Measurements from ENCODE around the gene IGLL5. TPM values are rescaled to one million over a fixed set of nuclear protein-coding genes. Genes with fewer than 3 reads are reported as not detected.
A peak's percentile ranks its signal among the peaks of the same experiment; 100 is the strongest.

IGLL5 gene
- total and polyA plus RNA-seq, 9 of the 15 experiments (the other 6 are each of a cell fraction or from before 2014, with no cell fraction given): not detected

- TF ChIP-seq ZKSCAN3 (CRISPR knock-in tag; IDR thresholded peaks at IDR 0.05) (no peak), RAD51 (IDR thresholded peaks at IDR 0.05; ENCODE audit: borderline replicate concordance, low read depth) (no peak), PTRF (tag; IDR thresholded peaks at IDR 0.05) (no peak), BHLHE40 (IDR thresholded peaks at IDR 0.05; ENCODE audit: low read length) (no peak), MYC (IDR thresholded peaks at IDR 0.05; ENCODE audit: low read depth, low read length) (no peak), MYC (CRISPR knock-in tag; IDR thresholded peaks at IDR 0.05; ENCODE audit: borderline replicate concordance, low read depth) (peak; percentile 74; the same call in 1 of the 2 replicates), ZNF436 (CRISPR knock-in tag; IDR thresholded peaks at IDR 0.05) (no peak), DACH1 (IDR thresholded peaks at IDR 0.05; ENCODE audit: partially characterized antibody) (no peak), NFE2L1 (tag; IDR thresholded peaks at IDR 0.05; ENCODE audit: borderline replicate concordance, low read depth) (no peak), SRSF3 (IDR thresholded peaks at IDR 0.05; ENCODE audit: insufficient read depth, low read length) (0 out of 2 replicates have a peak, but pooled peaks have one; percentile 54), ETS1 (conservative IDR thresholded peaks at IDR 0.05; ENCODE audit: control insufficient read depth, low read depth, low read length) (no peak), CSDE1 (IDR thresholded peaks at IDR 0.05) (no peak), FOSL1 (tag; conservative IDR thresholded peaks at IDR 0.05) (no peak), SNAPC5 (CRISPR knock-in tag; IDR thresholded peaks at IDR 0.05) (no peak), ZNF184 (CRISPR knock-in tag; IDR thresholded peaks at IDR 0.05) (peak; percentile 72), ZNF668 (CRISPR knock-in tag; IDR thresholded peaks at IDR 0.05) (no peak), UBTF (IDR thresholded peaks at IDR 0.05; ENCODE audit: borderline replicate concordance in 1 of 2, low read depth in 2 of 2, low read length in 2 of 2) (0 out of 4 replicates have a peak, but pooled peaks of 1 of the 2 experiments have one; percentile 19), ZNF274 (IDR thresholded peaks at IDR 0.05; ENCODE audit: borderline replicate concordance, low read depth, low read length) (no peak), SMARCB1 (IDR thresholded peaks at IDR 0.05; ENCODE audit: insufficient read length, low read depth) (no peak), POLR2G (IDR thresholded peaks at IDR 0.05; ENCODE audit: low read depth, low read length) (no peak), TBL1XR1 (IDR thresholded peaks at IDR 0.05; ENCODE audit: low read length in 2 of 2) (no peak), ZNF174 (CRISPR knock-in tag; IDR thresholded peaks at IDR 0.05) (no peak), ZNF263 (CRISPR knock-in tag; IDR thresholded peaks at IDR 0.05; ENCODE audit: borderline replicate concordance) (no peak)
Measured at GRCh38 chr22:22906907-22907550, 19.4 kb downstream of the IGLL5 start (continued).

Measured in K562 (cell line).